ENCODE data around the gene GATA5.

DNA sequence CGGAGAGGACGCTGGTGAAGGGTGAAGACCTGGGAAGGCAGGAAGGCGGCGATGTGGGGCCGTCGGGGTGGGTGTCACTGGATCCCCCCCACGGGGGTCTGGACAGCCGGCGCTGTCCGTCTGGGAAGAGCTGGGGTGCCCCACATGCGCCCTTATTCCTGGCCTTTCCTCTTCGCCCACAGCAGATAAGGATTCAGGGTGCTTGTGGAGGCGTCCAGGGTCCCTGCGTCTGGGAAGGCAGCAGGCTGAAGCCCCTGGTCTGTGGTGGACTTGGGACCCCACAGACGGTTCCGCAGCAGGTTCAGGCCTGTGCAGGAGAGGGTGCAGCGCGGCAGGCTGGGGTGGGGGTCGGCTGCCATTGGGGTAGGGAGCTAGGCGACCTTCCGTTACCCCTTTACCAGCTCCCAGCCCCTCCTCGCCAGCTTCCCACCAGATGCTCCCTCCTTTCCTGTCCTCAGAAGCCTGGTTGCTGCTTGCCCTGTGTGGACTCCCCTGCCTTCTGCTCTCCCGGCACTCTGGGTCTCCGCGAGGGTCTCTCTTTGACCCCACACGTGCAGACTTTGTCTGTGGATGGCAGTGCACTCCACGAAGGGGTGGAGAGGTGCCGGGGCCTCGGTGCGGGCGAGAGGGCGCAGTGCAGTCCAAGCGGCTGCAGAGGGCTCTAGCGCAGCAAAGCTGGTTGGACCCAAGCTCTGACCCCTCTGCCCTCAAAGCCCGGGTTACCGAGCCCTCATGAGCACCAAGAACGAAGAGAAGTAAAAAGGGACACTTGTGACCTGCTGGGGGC, 2.1 kb upstream of the GATA5 start:
- TF ChIP-seq TEAD4 (IDR thresholded peaks at IDR 0.05; ENCODE audit: borderline replicate concordance, insufficient read depth) (no peak), EZH2phosphoT487 (IDR thresholded peaks at IDR 0.05; ENCODE audit: borderline replicate concordance, low read depth) (no peak), RCOR1 (IDR thresholded peaks at IDR 0.05; ENCODE audit: low read length) (no peak), EP300 (IDR thresholded peaks at IDR 0.05; ENCODE audit: borderline replicate concordance in 1 of 2, low read depth in 1 of 2, low read length in 1 of 2) (no peak)
- TF ChIP-seq, protein P1, sequence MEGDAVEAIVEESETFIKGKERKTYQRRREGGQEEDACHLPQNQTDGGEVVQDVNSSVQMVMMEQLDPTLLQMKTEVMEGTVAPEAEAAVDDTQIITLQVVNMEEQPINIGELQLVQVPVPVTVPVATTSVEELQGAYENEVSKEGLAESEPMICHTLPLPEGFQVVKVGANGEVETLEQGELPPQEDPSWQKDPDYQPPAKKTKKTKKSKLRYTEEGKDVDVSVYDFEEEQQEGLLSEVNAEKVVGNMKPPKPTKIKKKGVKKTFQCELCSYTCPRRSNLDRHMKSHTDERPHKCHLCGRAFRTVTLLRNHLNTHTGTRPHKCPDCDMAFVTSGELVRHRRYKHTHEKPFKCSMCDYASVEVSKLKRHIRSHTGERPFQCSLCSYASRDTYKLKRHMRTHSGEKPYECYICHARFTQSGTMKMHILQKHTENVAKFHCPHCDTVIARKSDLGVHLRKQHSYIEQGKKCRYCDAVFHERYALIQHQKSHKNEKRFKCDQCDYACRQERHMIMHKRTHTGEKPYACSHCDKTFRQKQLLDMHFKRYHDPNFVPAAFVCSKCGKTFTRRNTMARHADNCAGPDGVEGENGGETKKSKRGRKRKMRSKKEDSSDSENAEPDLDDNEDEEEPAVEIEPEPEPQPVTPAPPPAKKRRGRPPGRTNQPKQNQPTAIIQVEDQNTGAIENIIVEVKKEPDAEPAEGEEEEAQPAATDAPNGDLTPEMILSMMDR (IDR thresholded peaks at IDR 0.05): no peak
